Dendritic cell treated with granulocyte-macrophage colony-stimulating factor and Interleukin-4, amounts not matched to agents 40 ng/mL and 50 ng/mL, for 4 days (primary cell): Measurements from ENCODE around the gene SPDYE1.
"Not testable (repeated sequence)": the region's sequence is repeated elsewhere in the genome, so short reads cannot be mapped to it uniquely, and the experiment has no call there.

ENCODE experiments used
- H3K27ac Mint-ChIP-seq: one replicate; pipeline ENCODE4 v1.8.0; 2022; ENCODE audit warnings: mild to moderate bottlenecking, mixed read lengths
- H3K27me3 Mint-ChIP-seq: one replicate; pipeline ENCODE4 v1.8.0; 2022; ENCODE audit warnings: mild to moderate bottlenecking, mixed read lengths
- H3K36me3 Mint-ChIP-seq: one replicate; pipeline ENCODE4 v1.8.0; 2022; ENCODE audit warnings: low read depth, mixed read lengths
- H3K4me1 Mint-ChIP-seq: one replicate; pipeline ENCODE4 v1.8.0; 2022; ENCODE audit warnings: low read depth, mixed read lengths
- H3K4me3 Mint-ChIP-seq: one replicate; pipeline ENCODE4 v1.8.0; 2022; ENCODE audit warnings: mild to moderate bottlenecking, moderate library complexity, mixed read lengths
- H3K9me3 Mint-ChIP-seq: one replicate; pipeline ENCODE4 v1.8.0; 2022; ENCODE audit warnings: mixed read lengths
- intact Hi-C: fragments of 100-400 bp; cut with micrococcal nuclease; formaldehyde crosslinking; loops from one replicate; pipeline ENCODE4 v1.15.0; 2022

SPDYE1 gene

GRCh38 chr7:44022796-44023467 is 25.2 kb downstream of the SPDYE1 start:
- H3K27ac Mint-ChIP-seq, H3K27me3 Mint-ChIP-seq, H3K9me3 Mint-ChIP-seq, H3K36me3 Mint-ChIP-seq, H3K4me3 Mint-ChIP-seq, intact Hi-C loops: not testable (repeated sequence)
- peaks cover 18% of the 10 kb centered on the region for H3K4me1 Mint-ChIP-seq

- H3K36me3 Mint-ChIP-seq, H3K27me3 Mint-ChIP-seq, H3K4me1 Mint-ChIP-seq, H3K4me3 Mint-ChIP-seq, intact Hi-C loops, H3K9me3 Mint-ChIP-seq, H3K27ac Mint-ChIP-seq: not testable (repeated sequence)
Measured at GRCh38 chr7:44029433-44029832, 31.7 kb downstream of the SPDYE1 start.

- H3K4me1 Mint-ChIP-seq, H3K27ac Mint-ChIP-seq, H3K36me3 Mint-ChIP-seq, H3K9me3 Mint-ChIP-seq, intact Hi-C loops, H3K27me3 Mint-ChIP-seq, H3K4me3 Mint-ChIP-seq: not testable (repeated sequence)
Measured at GRCh38 chr7:44030029-44030428, 32.3 kb downstream of the SPDYE1 start.

DNA sequence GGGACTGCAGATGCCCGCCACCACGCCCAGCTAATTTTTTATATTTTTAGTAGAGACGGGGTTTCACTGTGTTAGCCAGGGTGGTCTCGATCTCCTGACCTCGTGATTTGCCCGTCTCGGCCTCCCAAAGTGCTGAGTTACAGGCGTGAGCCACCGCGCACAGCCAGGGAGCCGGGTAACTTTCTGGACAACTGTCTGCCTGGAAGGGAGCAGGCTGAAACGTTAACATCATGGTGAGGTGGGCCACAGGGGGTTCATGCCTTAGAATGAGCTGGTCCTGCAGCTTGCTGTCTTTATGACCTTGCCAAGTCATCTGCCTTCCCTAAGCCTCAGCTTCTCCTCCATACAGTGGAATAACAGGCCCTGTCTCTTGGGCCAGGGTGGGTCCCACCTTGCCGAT is 33.6 kb downstream of the SPDYE1 start:
- H3K27me3 Mint-ChIP-seq, H3K36me3 Mint-ChIP-seq, intact Hi-C loops, H3K9me3 Mint-ChIP-seq, H3K4me3 Mint-ChIP-seq, H3K27ac Mint-ChIP-seq: not testable (repeated sequence)
- peaks cover 12% of the 10 kb centered on the region for H3K4me1 Mint-ChIP-seq

GRCh38 chr7:44032031-44032430 is 34.3 kb downstream of the SPDYE1 start:
- H3K4me3 Mint-ChIP-seq, intact Hi-C loops, H3K27me3 Mint-ChIP-seq, H3K36me3 Mint-ChIP-seq, H3K9me3 Mint-ChIP-seq, H3K27ac Mint-ChIP-seq: not testable (repeated sequence)
- peaks cover 12% of the 10 kb centered on the region for H3K4me1 Mint-ChIP-seq

GRCh38 chr7:44033971-44034844 is 36.5 kb downstream of the SPDYE1 start:
- H3K27me3 Mint-ChIP-seq, H3K4me3 Mint-ChIP-seq, intact Hi-C loops, H3K36me3 Mint-ChIP-seq, H3K27ac Mint-ChIP-seq, H3K9me3 Mint-ChIP-seq: not testable (repeated sequence)
- H3K4me1 Mint-ChIP-seq, result peaks cover 12% of the 10 kb centered on the region

GRCh38 chr7:44036364-44036763 is 38.7 kb downstream of the SPDYE1 start:
- H3K27ac Mint-ChIP-seq, H3K27me3 Mint-ChIP-seq, H3K4me3 Mint-ChIP-seq, H3K9me3 Mint-ChIP-seq, intact Hi-C loops, H3K36me3 Mint-ChIP-seq: not testable (repeated sequence)
- H3K4me1 Mint-ChIP-seq, result peaks cover 12% of the 10 kb centered on the region

GRCh38 chr7:44037951-44038350 is 40.3 kb downstream of the SPDYE1 start:
- H3K36me3 Mint-ChIP-seq, H3K27ac Mint-ChIP-seq, H3K9me3 Mint-ChIP-seq, H3K27me3 Mint-ChIP-seq, intact Hi-C loops, H3K4me3 Mint-ChIP-seq: not testable (repeated sequence)
- peaks cover 12% of the 10 kb centered on the region for H3K4me1 Mint-ChIP-seq

DNA sequence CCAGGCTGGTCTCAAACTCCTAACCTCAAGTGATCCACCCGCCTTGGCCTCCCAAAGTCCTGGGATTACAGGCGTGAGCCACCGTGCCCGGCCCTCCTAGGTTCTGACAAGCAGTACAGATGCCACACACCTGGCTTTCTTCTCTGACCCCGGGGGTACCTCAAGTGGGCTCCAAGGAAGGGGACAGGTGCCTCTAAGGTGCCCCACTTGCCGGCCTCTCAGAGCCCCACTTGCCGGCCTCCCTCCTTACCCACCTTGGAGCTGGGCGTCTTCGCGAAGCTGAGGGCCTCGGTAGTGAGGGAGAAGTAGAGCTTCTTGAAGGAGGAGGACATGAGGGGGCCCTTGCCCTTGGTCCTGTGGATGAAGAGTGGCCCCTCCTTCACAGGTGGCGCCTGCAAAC is 40.9 kb downstream of the SPDYE1 start:
- H3K9me3 Mint-ChIP-seq, H3K27me3 Mint-ChIP-seq, H3K4me3 Mint-ChIP-seq, intact Hi-C loops, H3K36me3 Mint-ChIP-seq: not testable (repeated sequence)
- peaks cover 12% of the 10 kb centered on the region for H3K4me1 Mint-ChIP-seq
- peak overlapping the region; percentile 87 for H3K27ac Mint-ChIP-seq

- H3K27me3 Mint-ChIP-seq, intact Hi-C loops, H3K9me3 Mint-ChIP-seq, H3K36me3 Mint-ChIP-seq: not testable (repeated sequence)
- Mint-ChIP-seq H3K4me1 (peaks cover 17% of the 10 kb centered on the region), H3K27ac (peak overlapping the region; percentile 87), H3K4me3 (peak overlapping the region; percentile 72)
Measured at GRCh38 chr7:44038961-44039558, 41.4 kb downstream of the SPDYE1 start.

GRCh38 chr7:44039800-44040492 is 42.2 kb downstream of the SPDYE1 start:
- Mint-ChIP-seq H3K4me3 (peak overlapping the region; percentile 70), H3K27ac (peak overlapping the region; percentile 57)

GRCh38 chr7:44040493-44040891 is 42.8 kb downstream of the SPDYE1 start:
- H3K36me3 Mint-ChIP-seq, result peaks cover 12% of the 10 kb centered on the region
- H3K27me3 Mint-ChIP-seq, H3K9me3 Mint-ChIP-seq, intact Hi-C loops: not testable (repeated sequence)
- H3K4me1 Mint-ChIP-seq, result peaks cover 15% of the 10 kb centered on the region
- peak overlapping the region; percentile 70 for H3K4me3 Mint-ChIP-seq
- peak overlapping the region; percentile 57 for H3K27ac Mint-ChIP-seq

More at GRCh38 chr7:44039800-44040492, 42.2 kb downstream of the SPDYE1 start:
- peaks cover 18% of the 10 kb centered on the region for H3K4me1 Mint-ChIP-seq
- H3K9me3 Mint-ChIP-seq, intact Hi-C loops, H3K36me3 Mint-ChIP-seq, H3K27me3 Mint-ChIP-seq: not testable (repeated sequence)

- Mint-ChIP-seq H3K27me3 (no peaks in the 10 kb centered on the region), H3K27ac (no peak overlapping the region), H3K4me1 (peaks cover 31% of the 10 kb centered on the region), H3K4me3 (no peak overlapping the region), H3K36me3 (peaks cover 29% of the 10 kb centered on the region), H3K9me3 (no peaks in the 10 kb centered on the region)
- intact Hi-C loops, result no loop called here
Measured at GRCh38 chr7:44042221-44042620, 44.5 kb downstream of the SPDYE1 start.

GRCh38 chr7:44043902-44044301 is 46.2 kb downstream of the SPDYE1 start:
- intact Hi-C loops, result no loop called here
- no peaks in the 10 kb centered on the region for H3K27me3 Mint-ChIP-seq
- peak overlapping the region; percentile 86 for H3K4me3 Mint-ChIP-seq
- peaks cover 48% of the 10 kb centered on the region for H3K4me1 Mint-ChIP-seq
- H3K9me3 Mint-ChIP-seq, result no peaks in the 10 kb centered on the region
- H3K36me3 Mint-ChIP-seq, result peaks cover 46% of the 10 kb centered on the region
- peak overlapping the region; percentile 93 for H3K27ac Mint-ChIP-seq
